GM19238 (cell line): ENCODE measurements around the gene ABCA10.
A peak's percentile ranks its signal among the peaks of the same experiment; 100 is the strongest.
"Not testable (repeated sequence)": the region's sequence is repeated elsewhere in the genome, so short reads cannot be mapped to it uniquely, and the experiment has no call there.

Experiments used
- DNase-seq: peaks from one replicate; pipeline ENCODE4 v3.0.0; 2011; ENCODE audit warnings: low spot score; ENCODE audit not compliant: insufficient read length

ABCA10 gene

DNA sequence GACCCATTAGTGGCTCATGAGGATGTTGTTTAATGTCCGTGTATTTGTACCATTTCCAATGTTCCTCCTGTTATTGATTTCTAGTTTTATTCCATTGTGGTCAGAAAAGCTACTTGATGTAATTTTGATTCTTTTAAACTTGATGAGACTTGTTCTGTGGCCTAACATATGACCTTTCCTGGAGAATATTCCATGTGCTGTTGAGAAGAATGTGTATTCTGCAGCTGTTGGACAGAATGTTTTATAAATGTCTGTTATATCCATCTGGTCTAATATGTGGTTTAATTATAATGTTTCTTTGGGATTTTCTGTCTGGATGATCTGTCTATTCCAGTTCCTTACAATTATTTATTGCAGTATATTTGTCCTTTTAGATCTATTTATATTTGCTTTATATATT lies 2.9 kb upstream of the ABCA10 start:
- DNase-seq = no peak

DNA sequence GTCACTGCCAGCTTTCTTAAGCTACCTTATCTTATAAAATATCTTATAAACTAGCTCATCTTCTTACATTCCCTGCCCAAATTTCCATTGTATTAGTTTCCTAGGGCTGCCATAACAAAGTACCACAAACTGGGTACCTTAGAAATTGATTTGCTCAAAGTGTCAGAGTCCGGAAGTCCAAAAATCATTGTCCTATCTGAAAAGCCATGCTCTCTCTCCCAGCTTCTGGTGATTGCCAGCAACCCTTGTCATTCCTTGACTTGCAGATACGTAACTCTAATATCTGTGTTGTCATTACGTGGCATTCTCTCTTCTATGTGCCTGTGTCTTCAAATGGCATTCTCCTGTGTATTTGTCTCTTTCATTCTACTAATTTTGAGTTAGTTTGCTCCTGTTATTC lies 2.3 kb upstream of the ABCA10 start:
- DNase-seq = no peak

DNA sequence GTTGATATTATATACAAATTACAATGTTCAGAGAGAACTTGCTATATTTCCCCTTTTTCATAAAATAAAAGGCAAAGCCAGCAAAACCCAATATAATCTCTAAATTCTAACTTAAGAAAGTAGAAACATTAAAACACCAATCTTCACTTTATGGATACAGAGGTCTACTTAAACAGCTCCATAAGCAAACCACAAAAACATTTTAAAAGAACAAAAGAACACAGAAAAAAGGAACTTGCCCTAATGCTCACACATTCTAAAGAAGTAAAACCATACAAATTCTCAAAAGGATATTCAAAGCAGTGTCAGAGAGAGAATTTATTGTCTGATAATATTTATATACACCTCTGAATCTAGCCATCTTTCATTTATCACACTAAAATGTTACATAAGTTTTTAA lies 606 bp downstream of the ABCA10 start:
- no peak for DNase-seq

DNA sequence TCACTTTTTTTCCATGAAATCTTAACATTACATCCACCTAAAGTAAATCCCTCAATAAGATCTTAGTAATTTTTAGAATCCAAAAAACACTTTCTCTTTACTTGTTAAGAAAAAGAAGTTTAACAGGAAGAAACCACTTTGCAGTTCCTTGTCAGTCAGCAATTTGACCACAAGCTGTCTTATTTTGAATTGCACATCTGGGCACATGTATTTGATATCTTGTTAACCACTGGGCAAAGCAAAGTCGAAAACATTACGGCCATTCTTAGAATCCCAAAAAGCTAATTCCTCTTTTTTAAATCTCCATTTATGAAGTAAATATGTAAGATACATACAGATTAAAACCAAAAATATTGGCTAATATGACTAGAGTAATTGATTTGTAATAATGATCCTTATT lies 1.1 kb downstream of the ABCA10 start:
- no peak for DNase-seq

GRCh38 chr17:69223809-69224208 lies 4.8 kb downstream of the ABCA10 start:
- DNase-seq = peak; percentile 1

GRCh38 chr17:69222707-69223258 lies 5.8 kb downstream of the ABCA10 start:
- no peak for DNase-seq

- DNase-seq = no peak
Measured at GRCh38 chr17:69220098-69220497, 8.5 kb downstream of the ABCA10 start.

DNA sequence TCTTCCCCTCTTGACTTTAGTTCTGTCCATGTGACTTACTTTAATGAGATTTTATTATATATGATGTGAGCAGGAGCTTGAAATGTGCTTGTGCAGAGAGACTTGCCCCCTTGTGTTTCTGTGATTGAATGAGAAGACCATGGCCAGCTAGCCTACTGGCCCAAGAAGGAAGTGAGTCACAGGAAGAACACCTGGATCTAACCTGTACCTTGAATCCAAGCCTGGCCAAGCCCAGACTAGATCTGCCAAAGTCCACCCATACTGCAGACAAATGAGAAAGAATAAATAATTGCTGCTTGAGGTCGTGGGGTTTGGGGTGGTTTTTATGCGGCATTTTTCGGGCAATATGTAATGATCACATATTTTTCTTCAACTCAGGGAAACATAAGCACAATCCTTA lies 9.6 kb downstream of the ABCA10 start:
- no peak for DNase-seq

DNA sequence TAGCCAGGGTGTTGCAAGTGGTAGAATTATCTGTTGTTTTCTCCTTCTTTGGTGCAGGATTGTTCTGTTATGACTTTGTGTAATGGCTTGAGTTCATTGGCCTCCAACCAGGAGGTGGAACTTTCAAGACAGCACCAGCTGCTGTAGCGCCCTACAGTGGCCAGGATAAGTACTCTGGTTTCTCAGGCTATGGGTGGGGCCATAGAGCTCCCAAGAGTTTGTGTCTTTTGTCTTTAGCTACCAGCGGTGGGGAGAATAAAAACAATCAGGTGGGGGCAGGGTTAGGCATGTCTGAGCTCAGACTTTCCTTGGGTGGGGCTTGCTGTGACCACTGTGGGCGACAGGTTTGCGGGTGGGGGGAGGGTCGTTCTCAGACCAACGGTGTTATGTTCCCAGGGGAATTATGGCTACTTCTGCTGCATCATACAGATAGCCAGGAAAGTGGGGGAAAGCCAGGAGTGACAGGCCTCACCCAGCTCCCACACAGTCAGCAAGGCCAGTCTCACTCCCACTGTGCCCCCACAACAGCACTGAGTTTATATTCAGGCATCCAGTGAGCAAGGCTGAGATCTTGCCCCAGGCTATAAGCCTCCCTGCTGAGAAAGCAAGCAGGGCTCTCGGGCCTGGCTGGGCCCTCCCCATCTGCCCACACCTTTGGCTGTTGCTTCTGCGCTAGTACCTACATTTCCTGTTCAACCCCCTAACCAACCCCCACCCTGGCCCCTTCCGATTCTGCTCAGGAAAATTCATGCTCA lies 15.4 kb downstream of the ABCA10 start:
- DNase-seq = no peak

GRCh38 chr17:69208640-69209039 lies 20.0 kb downstream of the ABCA10 start:
- DNase-seq = no peak

DNA sequence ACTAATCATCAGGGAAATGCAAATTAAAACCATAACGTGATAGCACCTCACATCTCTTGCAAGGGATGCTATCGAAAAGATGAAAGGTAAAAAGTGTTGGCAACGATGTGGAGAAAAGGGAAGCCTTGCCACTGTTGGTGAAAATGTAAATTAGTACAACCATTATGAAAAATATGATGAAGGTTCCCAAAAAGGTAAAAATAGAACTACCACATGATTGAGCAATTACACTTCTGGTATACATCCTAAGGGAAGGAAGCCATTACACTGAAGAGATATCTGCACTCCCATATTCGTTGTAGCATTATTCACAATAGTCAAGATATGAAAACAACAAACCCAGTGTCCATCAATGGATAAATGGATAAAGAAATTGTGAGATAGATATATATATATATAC lies 21.5 kb downstream of the ABCA10 start:
- DNase-seq = no peak

DNA sequence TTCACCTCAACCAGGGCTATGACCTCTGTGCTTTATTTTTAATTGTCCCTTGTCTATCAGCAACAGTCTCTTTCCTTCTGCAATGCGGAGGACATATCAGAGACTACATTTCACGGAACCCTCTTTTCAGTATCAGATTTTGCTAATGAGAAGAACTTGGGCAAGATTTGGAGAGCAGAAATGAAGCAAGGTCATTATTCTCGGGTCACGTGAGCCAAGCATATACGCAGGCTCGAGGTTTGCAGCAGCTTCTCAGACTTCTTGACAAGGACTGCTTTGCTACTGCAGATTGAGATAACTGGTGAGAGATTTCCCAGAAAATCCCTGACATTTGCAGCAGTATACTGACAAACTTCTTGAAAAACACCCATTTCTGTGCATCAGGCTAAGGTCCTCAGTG lies 30.4 kb downstream of the ABCA10 start:
- no peak for DNase-seq

GRCh38 chr17:69196105-69196653 lies 32.4 kb downstream of the ABCA10 start:
- DNase-seq = not testable (repeated sequence)

- no peak for DNase-seq
Measured at GRCh38 chr17:69192754-69193153, 35.9 kb downstream of the ABCA10 start.

GRCh38 chr17:69188796-69189195 lies 39.8 kb downstream of the ABCA10 start:
- no peak for DNase-seq

DNA sequence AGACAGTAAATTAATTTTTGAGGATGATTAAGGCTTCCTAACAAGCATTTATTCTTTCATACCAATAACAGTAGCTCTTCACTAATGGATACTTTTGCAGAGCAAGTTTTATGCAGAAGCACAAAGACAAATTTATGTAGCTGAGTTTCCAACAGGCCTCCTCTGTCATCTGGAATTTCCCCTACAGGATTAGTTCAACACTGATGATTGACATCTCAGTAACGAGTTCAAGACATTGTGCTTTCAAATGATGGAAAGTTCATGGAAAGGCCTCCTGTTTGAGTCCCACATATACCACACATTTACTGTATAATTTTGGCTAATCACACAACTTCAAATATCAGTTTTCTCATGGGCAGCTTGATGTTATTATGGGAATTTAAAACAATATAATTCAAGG lies 40.6 kb downstream of the ABCA10 start:
- DNase-seq = no peak

DNA sequence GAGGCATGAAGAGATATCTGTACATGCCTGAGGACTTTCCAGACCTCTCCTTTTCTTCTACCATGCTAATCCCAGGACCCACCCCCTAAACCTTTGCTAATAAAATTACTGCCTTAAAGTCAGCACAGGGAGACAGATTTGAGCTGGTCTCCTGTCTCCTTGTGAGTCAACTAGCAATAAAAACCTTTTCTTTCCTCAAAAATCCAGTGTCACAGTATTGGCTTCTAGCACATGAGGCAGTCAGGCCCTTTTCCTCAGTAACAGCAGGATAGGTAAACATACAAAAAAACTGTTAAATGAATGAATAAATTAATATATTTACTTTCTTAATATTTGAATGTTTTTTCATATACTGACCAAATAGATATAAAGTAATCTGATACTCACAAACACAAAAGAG lies 41.3 kb downstream of the ABCA10 start:
- no peak for DNase-seq

DNA sequence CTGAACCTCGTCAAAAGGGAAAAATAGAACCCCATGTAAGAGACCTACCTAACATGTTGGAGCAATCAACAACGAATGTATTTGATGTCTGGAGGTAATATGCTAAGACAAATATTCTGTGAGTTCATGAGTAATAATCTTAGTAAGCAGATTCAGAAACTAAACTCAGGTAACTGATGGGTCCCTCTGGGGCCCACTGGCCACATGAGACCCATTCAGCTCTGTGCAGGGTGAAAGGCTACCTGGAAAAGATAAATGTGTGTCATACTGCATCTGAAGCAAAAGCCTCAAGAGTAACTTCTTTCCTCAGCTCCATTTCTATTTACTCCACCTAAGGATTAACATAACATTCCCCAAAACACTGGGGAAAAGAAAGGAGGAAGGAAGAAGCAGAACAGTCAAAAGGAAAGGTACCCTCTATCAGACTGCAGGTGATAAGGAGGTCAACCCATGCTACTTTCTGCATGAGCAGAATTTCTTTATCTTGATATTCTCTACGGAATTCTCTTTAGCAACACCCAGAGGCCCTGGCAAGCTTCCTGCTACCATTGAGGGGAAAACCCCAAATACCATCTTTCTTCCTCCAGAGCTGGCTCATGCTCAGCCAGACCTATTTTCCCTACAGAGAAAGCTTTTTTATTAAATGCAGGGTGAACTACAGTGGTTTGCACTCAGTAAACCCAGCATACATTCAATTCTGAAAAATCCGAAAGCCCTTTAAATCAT lies 49.2 kb downstream of the ABCA10 start:
- no peak for DNase-seq

- DNase-seq = no peak
Measured at GRCh38 chr17:69176457-69176795, 52.2 kb downstream of the ABCA10 start.

GRCh38 chr17:69175625-69176456 lies 52.8 kb downstream of the ABCA10 start:
- no peak for DNase-seq

DNA sequence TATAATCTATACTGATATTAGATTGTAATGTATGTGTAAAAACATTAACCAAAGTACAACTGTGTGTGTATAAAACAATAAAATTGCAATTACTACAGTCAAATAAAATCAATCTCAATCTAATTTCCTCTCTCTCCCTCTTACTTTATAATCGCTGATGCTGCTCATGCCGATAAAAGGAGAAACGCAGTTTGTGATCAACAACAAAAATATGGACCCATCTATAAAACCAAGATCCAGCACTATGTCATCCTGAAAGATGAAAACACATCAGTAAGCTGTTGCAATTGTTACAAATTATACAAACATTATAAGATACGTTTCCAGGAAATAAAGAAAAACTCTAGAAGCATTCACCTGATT lies 53.4 kb downstream of the ABCA10 start:
- DNase-seq = no peak

- DNase-seq = no peak
Measured at GRCh38 chr17:69173118-69173517, 55.5 kb downstream of the ABCA10 start.
